IgD-negative memory B cell (primary cell): Measurements from ENCODE around the gene SEPTIN6. TPM values are rescaled to one million over a fixed set of nuclear protein-coding genes. Genes with fewer than 3 reads are reported as not detected.
"Not testable (repeated sequence)": the region's sequence is repeated elsewhere in the genome, so short reads cannot be mapped to it uniquely, and the experiment has no call there.

Source experiments
- H3K27ac Mint-ChIP-seq, 3 donors: one replicate each; pipeline ENCODE4 v1.8.0; 2020 to 2022; ENCODE audit warnings: mild to moderate bottlenecking in 3 of 3, mixed read lengths in 3 of 3, moderate library complexity in 1 of 3
- H3K27me3 Mint-ChIP-seq: one replicate; pipeline ENCODE4 v1.8.0; 2021; ENCODE audit warnings: mixed read lengths
- H3K36me3 Mint-ChIP-seq: one replicate; pipeline ENCODE4 v1.8.0; 2020; ENCODE audit warnings: mild to moderate bottlenecking, mixed read lengths
- H3K4me1 Mint-ChIP-seq, 3 donors: one replicate each; pipeline ENCODE4 v1.8.0; 2020 to 2022; ENCODE audit warnings: mixed read lengths in 3 of 3, mild to moderate bottlenecking in 1 of 3
- H3K4me3 Mint-ChIP-seq, 4 donors: one replicate each; pipeline ENCODE4 v1.8.0; 2020 to 2022; ENCODE audit warnings: mild to moderate bottlenecking in 4 of 4, mixed read lengths in 4 of 4, moderate library complexity in 3 of 4
- H3K9me3 Mint-ChIP-seq, 3 donors: one replicate each; pipeline ENCODE4 v1.8.0; 2020 to 2021; ENCODE audit warnings: mixed read lengths in 3 of 3, mild to moderate bottlenecking in 1 of 3
- polyA plus RNA-seq: library from polyadenylated mRNA; unstranded; fragments of 300-500 nt; fragmentation: Illumina TruSeq; gene quantifications from one replicate; pipeline ENCODE4 v1.2.3, GENCODE V29; 2021

Gene SEPTIN6
- polyA plus RNA-seq, 1 donor from 2014 or later = 241 TPM

DNA sequence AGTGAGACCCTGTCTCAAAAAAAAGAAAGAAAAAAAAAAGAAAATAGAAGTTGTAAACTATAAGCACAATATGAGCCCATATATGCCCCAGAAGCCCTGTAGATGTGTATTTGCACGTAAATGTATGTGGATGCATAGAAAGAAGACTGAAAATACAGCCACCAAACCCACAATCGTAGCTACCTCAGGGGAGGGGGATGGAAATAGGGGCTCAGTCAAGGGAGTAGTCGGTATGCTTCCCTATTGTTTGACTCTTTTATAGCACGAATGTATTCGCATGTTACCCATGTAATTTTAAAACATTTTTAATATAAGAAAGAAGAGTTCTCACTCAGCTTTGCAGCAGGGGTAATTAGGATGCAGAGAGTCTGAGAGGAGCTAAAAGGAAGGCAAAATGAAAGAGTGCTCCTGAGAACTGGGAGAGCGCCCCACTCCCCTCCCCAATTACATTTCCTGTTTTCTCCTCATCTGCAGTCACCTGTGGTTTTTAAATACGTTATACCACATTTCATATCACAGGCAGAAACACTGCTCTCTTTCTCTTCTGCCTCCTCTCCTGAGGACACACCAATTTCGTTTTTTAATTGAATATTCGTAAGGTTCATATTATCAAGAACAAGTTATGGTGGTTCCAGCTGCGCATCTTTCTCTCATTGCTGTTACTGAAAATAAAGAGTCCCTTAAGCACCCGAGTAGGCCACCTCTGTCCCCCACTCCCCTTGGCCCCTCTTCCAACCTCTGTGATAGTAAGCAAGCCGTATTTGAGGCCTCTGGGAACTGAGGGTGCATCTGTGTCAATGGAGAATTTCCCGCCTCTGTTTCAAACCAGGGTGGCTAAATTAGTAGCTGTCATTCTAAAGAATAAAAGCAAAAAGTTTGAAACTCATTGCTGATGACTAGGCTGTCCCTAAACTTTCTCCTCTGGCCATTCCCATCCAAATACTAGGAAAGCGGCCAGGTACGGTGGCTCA lies 10.7 kb downstream of the SEPTIN6 start:
- no peaks in the 10 kb centered on the region for H3K9me3 Mint-ChIP-seq
- H3K27me3 Mint-ChIP-seq = no peaks in the 10 kb centered on the region
- H3K27ac Mint-ChIP-seq = peak overlapping the region; percentile 90 to 98 (median 95)
- peaks cover 8% of the 10 kb centered on the region for H3K36me3 Mint-ChIP-seq
- peak overlapping the region; percentile 76 to 96 (median 86) for H3K4me3 Mint-ChIP-seq
- peaks cover 53 to 71% (median 64%) of the 10 kb centered on the region in 3 donors for H3K4me1 Mint-ChIP-seq

DNA sequence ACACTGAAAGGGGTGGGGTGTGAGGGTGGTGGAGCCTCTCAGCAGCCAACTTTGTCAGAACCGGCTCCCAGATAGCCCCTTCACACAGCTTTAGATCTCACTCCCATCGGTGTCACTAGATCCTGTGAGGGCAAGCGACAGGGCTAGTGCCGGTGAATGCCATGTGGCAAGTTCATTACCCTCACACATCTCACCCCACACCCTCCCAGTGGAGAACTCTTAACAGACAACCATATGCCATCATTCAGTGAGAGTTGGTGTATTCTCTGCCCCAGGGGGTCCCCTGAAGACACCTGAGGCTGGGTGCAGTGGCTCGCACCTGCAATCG lies 15.3 kb downstream of the SEPTIN6 start:
- no peaks in the 10 kb centered on the region for H3K27me3 Mint-ChIP-seq
- no peaks in the 10 kb centered on the region for H3K9me3 Mint-ChIP-seq
- peaks cover 31 to 43% (median 43%) of the 10 kb centered on the region in 3 donors for H3K4me1 Mint-ChIP-seq
- H3K36me3 Mint-ChIP-seq = peaks cover 6% of the 10 kb centered on the region
- peak overlapping the region; percentile 92 to 98 (median 97) for H3K27ac Mint-ChIP-seq
- H3K4me3 Mint-ChIP-seq = peak overlapping the region; percentile 69 to 92 (median 86)

DNA sequence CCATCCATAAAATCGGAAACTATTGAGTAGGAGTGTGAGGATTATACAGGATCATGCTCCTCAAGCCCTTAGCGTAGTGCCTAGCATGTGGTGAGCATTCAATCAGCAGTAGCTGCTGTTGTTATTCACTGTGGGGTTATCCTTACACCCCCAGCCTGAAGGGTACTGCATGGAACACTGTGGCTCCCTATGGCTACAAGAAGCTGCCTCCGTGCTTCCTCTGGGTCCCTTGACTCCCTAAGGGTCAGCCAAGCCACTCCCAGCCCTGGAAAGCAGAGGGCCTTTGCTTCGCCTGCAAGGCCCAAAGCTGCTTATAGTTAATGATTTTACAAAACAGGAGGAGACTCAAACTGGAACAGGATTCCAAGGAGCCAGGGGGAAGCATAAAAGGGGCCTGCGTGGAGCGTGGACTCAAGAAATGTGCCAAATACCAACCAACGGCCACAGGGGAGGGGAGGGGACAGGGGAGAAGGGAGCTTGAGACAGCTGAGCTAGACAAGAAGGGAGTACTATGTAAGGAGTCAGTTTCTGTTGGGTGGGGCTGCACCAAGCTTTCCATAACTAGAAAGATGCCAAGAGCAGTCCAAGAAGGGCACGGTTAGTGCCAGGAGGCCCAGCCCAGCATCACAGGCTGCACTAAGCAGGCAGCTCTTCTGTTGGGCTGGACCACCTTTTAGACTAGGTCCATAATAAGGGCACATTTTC lies 15.9 kb downstream of the SEPTIN6 start:
- Mint-ChIP-seq H3K9me3 (no peaks in the 10 kb centered on the region), H3K36me3 (peaks cover 2% of the 10 kb centered on the region), H3K27me3 (no peaks in the 10 kb centered on the region), H3K27ac (peak overlapping the region; percentile 92 to 98 (median 97)), H3K4me3 (peak overlapping the region; percentile 69 to 92 (median 87)), H3K4me1 (peaks cover 26 to 38% (median 38%) of the 10 kb centered on the region in 3 donors)

DNA sequence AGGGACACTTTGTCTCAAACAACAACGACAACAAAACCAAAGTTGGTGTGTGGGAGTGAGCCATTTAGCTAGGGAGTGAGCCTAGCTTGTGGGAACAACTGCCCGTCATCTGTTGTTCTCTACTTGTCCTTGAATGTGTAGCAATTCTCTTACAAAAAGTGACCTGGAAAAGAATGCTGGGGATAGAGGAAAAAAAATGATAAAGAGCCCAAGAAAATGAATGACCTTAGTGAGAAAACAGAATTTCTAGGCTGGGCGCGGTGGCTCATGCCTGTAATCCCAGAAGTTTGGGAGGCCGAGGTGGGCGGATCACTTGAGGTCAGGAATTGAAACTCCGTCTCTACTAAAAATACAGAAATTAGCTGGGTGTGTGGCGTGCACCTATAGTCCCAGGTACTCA lies 19.6 kb downstream of the SEPTIN6 start:
- Mint-ChIP-seq H3K27me3 (no peaks in the 10 kb centered on the region), H3K9me3 (no peaks in the 10 kb centered on the region), H3K4me3 (no peak overlapping the region), H3K4me1 (peaks cover 11 to 18% (median 14%) of the 10 kb centered on the region in 3 donors), H3K27ac (no peak overlapping the region), H3K36me3 (peaks cover 2% of the 10 kb centered on the region)

DNA sequence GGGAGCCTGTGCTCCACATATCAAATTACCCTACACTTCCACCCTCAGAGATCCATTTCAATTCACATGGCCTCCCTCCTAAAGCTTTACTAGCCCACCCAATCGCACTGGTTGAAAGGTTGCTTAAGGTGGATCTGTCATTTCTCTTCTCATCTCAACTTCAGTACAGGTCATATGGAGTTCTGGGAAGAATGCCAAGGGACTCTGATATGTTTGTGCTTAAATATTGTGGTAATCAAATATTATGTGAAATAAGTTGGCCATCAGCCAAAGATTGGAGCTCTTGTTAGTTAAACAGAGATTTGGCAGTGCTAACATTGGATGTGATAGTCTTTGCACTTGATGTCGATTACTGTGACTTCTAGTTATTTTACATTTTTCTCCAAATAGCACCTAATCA lies 20.5 kb downstream of the SEPTIN6 start:
- Mint-ChIP-seq H3K36me3 (peaks cover 2% of the 10 kb centered on the region), H3K27ac (no peak overlapping the region), H3K27me3 (no peaks in the 10 kb centered on the region), H3K4me1 (peaks cover 8 to 13% (median 11%) of the 10 kb centered on the region in 3 donors), H3K4me3 (no peak overlapping the region), H3K9me3 (no peaks in the 10 kb centered on the region)

DNA sequence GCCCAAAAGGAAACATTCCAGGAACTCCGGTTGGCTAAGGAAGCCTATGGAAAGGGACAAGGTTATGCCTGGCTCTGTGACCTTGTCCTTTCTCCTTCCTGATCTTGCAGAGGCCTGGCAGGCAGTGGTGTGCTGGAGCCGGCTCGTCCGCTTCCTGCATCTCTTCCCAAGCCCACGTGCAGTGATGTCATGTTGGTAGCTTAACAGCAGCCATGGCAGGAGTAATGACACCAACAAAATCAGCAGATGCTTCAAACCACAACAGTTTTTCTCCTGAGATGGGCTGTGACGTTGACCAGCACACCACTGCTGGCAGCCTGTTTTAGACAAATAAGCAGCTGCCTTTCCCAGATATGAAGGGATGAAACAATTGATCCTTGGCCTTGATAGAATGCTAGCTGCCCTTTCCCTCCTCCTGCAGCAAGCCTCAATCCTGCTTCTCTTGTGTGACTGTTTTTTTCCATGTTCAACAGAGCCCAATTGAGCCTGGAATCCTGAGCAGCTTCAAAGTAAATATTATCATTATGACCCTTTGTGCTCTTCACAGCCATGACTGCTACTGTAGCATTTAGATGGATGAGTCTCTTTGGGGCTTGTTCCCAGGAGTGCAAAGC lies 23.4 kb downstream of the SEPTIN6 start:
- Mint-ChIP-seq H3K27ac (peak overlapping the region in 2 of 3 donors; percentile 29 to 46), H3K4me3 (peak overlapping the region in 1 of 4 donors; percentile 8), H3K4me1 (peaks cover 17 to 18% (median 17%) of the 10 kb centered on the region in 3 donors), H3K36me3 (peaks cover 2% of the 10 kb centered on the region), H3K27me3 (no peaks in the 10 kb centered on the region), H3K9me3 (no peaks in the 10 kb centered on the region)

DNA sequence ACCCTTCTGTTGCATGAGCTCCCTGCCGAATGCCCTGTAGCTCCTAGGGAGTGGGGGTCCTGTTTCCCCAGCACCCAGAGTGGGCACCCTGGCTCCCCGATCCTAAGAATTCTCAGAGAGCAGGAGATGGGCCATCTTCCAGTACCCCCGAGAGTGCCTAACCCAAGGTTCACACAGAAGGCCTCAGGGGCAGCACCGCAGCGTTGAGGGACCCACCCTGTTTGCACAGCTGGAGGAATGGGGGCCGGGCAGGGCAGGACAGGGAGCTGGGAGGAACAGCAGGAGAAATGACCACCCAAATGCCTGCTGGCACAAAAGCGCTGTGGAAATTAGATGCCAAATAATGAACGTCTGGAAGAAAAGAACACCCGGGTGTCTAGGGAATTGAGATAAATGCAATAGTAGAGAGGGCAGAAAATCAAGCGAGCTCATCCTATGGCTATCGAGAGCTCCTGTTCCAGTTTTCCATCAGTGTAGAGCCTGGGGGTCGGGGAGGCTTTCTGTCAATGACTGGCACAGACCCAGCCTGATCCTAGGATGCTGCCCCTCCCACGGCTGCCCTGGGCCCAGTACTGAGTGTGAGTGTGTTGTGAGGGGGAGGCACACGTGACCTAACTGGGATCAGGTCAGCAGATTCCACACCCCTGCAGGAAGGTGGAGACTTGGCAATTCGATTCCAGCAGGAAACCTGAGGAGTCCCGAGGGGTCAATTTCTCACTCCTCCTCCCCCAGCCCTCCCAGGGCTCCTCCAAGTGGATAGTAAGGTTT lies 25.7 kb downstream of the SEPTIN6 start:
- Mint-ChIP-seq H3K36me3 (peaks cover 5% of the 10 kb centered on the region), H3K27me3 (no peaks in the 10 kb centered on the region), H3K9me3 (no peaks in the 10 kb centered on the region), H3K27ac (peak overlapping the region in 2 of 3 donors; percentile 18 to 79), H3K4me1 (peaks cover 19 to 28% (median 22%) of the 10 kb centered on the region in 3 donors), H3K4me3 (peak overlapping the region in 2 of 4 donors; percentile 45 to 67)

DNA sequence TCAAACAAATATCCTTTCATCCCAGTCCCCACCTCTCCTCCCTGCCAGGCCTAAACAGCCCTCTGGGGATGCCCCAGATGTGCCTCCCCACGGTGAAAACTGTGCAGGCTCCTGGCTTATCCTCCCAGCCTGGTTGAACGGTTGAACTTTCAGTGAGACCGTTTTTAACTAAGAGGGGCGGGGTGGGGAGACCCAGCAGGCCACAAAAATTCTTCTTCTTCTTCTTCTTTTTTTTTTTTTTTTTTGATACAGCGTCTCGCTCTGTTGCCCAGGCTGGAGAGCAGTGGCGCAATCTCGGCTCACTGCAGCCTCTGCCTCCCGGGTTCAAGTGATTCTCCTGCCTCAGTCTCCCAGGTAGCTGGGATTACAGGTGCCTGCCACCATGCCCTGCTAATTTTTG lies 28.1 kb downstream of the SEPTIN6 start:
- H3K36me3 Mint-ChIP-seq, H3K9me3 Mint-ChIP-seq, H3K27me3 Mint-ChIP-seq: not testable (repeated sequence)
- Mint-ChIP-seq H3K27ac (peak overlapping the region; percentile 79 to 97 (median 80)), H3K4me1 (peaks cover 24 to 30% (median 29%) of the 10 kb centered on the region in 3 donors), H3K4me3 (peak overlapping the region; percentile 60 to 95 (median 80))

DNA sequence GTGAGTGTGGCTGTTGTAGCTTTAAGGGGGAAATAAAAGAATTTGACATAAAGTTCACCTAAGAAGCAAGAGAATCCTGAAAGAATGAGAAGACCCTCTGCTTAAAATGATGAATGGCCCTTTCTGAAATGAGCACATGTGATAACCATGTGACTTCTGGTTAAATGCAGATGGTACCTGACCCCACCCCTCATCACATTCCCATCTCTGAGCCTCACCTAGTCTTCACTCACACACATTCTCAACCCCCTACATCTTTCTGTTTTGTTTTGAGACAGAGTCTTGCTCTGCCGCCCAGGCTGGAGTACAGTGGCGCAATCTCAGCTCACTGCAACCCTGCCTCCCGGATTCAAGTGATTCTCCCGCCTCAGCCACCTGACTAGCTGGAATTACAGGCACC lies 31.5 kb downstream of the SEPTIN6 start:
- Mint-ChIP-seq H3K27ac (peak overlapping the region in 1 of 3 donors; percentile 76), H3K4me1 (peaks cover 19 to 30% (median 29%) of the 10 kb centered on the region in 3 donors), H3K4me3 (no peak overlapping the region), H3K27me3 (no peaks in the 10 kb centered on the region), H3K36me3 (peaks cover 10% of the 10 kb centered on the region), H3K9me3 (no peaks in the 10 kb centered on the region)

DNA sequence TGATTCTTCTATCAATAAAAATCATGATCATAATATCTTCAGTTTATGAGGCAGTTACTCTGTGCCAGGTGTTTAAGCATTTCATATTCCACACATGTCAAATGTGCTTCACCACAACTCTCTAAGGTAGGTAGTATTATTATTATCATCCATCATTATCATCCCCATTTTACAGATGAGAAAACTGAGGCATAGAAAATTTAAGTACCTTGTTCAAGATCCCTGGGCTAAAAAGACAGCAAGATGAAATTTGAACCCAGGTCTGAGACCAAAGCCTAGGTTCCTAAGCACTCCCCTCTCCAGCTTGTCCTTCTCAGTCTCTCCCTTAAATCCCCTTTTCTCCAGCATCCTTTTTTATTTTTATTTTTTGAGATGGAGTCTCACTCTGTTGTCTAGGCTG lies 33.4 kb downstream of the SEPTIN6 start:
- no peak overlapping the region for H3K4me3 Mint-ChIP-seq
- peaks cover 17% of the 10 kb centered on the region for H3K36me3 Mint-ChIP-seq
- H3K9me3 Mint-ChIP-seq = no peaks in the 10 kb centered on the region
- H3K27me3 Mint-ChIP-seq = no peaks in the 10 kb centered on the region
- H3K27ac Mint-ChIP-seq = peak overlapping the region in 2 of 3 donors; percentile 6 to 73
- H3K4me1 Mint-ChIP-seq = peaks cover 13 to 23% (median 22%) of the 10 kb centered on the region in 3 donors

DNA sequence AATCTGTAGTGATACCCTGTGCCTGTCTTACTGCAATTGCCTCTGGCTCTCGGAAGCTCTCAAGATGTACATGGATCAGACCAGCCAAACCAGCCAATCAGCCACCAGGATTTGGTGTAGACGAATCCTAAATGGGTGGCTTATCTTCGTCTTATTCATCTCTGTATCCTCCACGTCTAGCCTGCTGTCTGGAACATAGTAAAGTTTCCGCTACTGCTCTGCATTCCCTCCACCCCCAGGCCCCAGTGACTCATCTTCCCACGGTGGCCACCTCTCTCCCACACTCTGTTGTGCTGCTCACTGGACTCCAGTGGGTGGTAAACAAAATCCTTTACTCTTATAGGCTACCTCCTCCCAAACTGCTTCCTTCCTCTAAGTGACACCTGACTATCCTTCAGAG lies 37.8 kb downstream of the SEPTIN6 start:
- H3K36me3 Mint-ChIP-seq = peaks cover 10% of the 10 kb centered on the region
- H3K9me3 Mint-ChIP-seq = no peaks in the 10 kb centered on the region
- peak overlapping the region in 2 of 4 donors; percentile 46 to 66 for H3K4me3 Mint-ChIP-seq
- H3K27ac Mint-ChIP-seq = peak overlapping the region in 1 of 3 donors; percentile 27
- H3K27me3 Mint-ChIP-seq = no peaks in the 10 kb centered on the region
- H3K4me1 Mint-ChIP-seq = peaks cover 4 to 11% (median 10%) of the 10 kb centered on the region in 3 donors

DNA sequence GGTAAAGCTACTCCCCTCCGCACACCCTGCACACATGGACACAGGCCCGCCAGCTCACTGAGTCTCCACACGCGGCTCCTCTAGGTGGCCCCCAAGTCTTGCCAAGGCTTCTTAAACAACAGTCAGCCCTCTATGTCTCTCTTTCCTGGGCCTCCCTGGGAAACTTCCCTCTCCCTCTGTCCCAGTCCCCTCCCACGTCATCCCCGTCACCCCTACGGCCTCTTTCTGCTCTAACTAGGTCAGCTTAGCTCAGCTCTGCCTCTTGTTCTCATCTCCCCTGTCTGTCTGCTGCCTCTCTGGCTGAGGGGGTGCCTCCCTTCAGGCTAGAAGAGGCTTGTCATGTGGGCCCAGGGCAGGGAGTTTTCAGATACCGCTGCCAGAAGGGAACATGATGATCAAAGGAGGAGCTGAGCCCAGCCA lies 38.8 kb downstream of the SEPTIN6 start:
- H3K4me1 Mint-ChIP-seq = peaks cover under 1 to 14% (median 12%) of the 10 kb centered on the region in 3 donors
- H3K36me3 Mint-ChIP-seq = peaks cover 9% of the 10 kb centered on the region
- no peak overlapping the region for H3K4me3 Mint-ChIP-seq
- H3K27me3 Mint-ChIP-seq = no peaks in the 10 kb centered on the region
- H3K9me3 Mint-ChIP-seq = no peaks in the 10 kb centered on the region
- H3K27ac Mint-ChIP-seq = no peak overlapping the region

DNA sequence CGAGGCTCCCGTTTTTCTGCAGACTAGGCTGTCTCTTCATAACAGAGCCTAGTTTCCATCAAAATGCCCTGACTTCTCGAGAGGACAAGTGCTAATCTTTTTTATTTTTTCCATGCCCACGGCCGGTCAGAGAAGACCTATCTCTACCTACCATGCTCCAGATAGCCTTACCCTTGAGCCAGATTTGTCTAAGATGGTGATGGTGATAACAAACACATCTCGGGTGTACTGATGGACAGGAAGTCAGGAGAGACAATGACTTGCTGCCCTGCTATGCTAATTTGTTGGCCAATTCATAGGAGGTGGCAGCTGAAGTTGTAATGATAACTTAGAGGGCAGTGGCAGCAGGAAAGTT lies 44.6 kb downstream of the SEPTIN6 start:
- Mint-ChIP-seq H3K9me3 (no peaks in the 10 kb centered on the region), H3K27ac (peak overlapping the region; percentile 83 to 96 (median 96)), H3K36me3 (peaks cover 9% of the 10 kb centered on the region), H3K27me3 (no peaks in the 10 kb centered on the region), H3K4me1 (peaks cover 23 to 29% (median 26%) of the 10 kb centered on the region in 3 donors), H3K4me3 (peak overlapping the region in 3 of 4 donors; percentile 18 to 79 (median 74))
